Measurements from ENCODE around the gene SMARCA4.

DNA sequence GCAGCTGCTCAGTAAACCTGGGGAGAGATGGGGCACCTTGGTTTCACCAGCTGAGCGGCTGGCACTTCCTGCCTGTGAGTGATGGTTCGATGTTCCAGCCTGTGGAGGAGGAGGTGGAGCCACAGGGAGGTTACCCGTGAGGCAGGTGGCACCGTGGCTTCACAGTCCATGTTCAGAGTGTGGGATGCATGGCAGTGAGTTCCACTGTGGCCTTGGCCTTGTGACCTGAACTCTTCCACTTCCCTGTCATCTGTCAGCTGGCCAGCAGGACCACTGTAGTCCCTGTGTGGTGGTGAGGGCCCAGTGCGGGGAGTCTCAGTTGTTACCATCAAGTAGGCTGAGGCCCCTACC lies 16.9 kb downstream of the SMARCA4 start:
- TF ChIP-seq, protein P1, sequence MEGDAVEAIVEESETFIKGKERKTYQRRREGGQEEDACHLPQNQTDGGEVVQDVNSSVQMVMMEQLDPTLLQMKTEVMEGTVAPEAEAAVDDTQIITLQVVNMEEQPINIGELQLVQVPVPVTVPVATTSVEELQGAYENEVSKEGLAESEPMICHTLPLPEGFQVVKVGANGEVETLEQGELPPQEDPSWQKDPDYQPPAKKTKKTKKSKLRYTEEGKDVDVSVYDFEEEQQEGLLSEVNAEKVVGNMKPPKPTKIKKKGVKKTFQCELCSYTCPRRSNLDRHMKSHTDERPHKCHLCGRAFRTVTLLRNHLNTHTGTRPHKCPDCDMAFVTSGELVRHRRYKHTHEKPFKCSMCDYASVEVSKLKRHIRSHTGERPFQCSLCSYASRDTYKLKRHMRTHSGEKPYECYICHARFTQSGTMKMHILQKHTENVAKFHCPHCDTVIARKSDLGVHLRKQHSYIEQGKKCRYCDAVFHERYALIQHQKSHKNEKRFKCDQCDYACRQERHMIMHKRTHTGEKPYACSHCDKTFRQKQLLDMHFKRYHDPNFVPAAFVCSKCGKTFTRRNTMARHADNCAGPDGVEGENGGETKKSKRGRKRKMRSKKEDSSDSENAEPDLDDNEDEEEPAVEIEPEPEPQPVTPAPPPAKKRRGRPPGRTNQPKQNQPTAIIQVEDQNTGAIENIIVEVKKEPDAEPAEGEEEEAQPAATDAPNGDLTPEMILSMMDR (IDR thresholded peaks at IDR 0.05) = no peak
- no peak for TF ChIP-seq POLR2AphosphoS5 (IDR thresholded peaks at IDR 0.05)
